Measurements from ENCODE around the gene MAS1.
"Not testable (repeated sequence)": the region's sequence is repeated elsewhere in the genome, so short reads cannot be mapped to it uniquely, and the experiment has no call there.

MAS1 gene

GRCh38 chr6:159890792-159891191, at the start of gene MAS1:
Gene MAS1, plus strand, starts transcription at chr6:159890988. Its CDS starts 15,968 bp downstream, at chr6:159906956.
- in situ Hi-C loops (cut with MboI; ENCODE audit: low sequenced_read_pairs), result no loop called here

GRCh38 chr6:159842035-159842434, 48.8 kb upstream of the MAS1 start:
- in situ Hi-C loops (cut with MboI; ENCODE audit: low sequenced_read_pairs), result no loop called here

- in situ Hi-C loops (cut with MboI; ENCODE audit: low sequenced_read_pairs), result no loop called here
Observed at GRCh38 chr6:159844737-159845645, 45.8 kb upstream of the MAS1 start.

- in situ Hi-C loops (cut with MboI; ENCODE audit: low sequenced_read_pairs), result not testable (repeated sequence)
Observed at GRCh38 chr6:159848552-159848951, 42.2 kb upstream of the MAS1 start.

- in situ Hi-C loops (cut with MboI; ENCODE audit: low sequenced_read_pairs), result not testable (repeated sequence)
Observed at GRCh38 chr6:159849851-159850250, 40.9 kb upstream of the MAS1 start.

GRCh38 chr6:159852877-159853276, 37.9 kb upstream of the MAS1 start:
- in situ Hi-C loops (cut with MboI; ENCODE audit: low sequenced_read_pairs), result no loop called here

GRCh38 chr6:159853754-159854153, 37.0 kb upstream of the MAS1 start:
- in situ Hi-C loops (cut with MboI; ENCODE audit: low sequenced_read_pairs), result no loop called here

- in situ Hi-C loops (cut with MboI; ENCODE audit: low sequenced_read_pairs), result no loop called here
Observed at GRCh38 chr6:159854959-159855358, 35.8 kb upstream of the MAS1 start.

GRCh38 chr6:159858259-159858658, 32.5 kb upstream of the MAS1 start:
- in situ Hi-C loops (cut with MboI; ENCODE audit: low sequenced_read_pairs), result no loop called here

- in situ Hi-C loops (cut with MboI; ENCODE audit: low sequenced_read_pairs), result loop anchor here (10.0 kb wide), 1 partner anchor 594 kb away; no protein-coding TSS in a partner anchor
Observed at GRCh38 chr6:159860482-159860881, 30.3 kb upstream of the MAS1 start.

GRCh38 chr6:159862103-159862502, 28.7 kb upstream of the MAS1 start:
- in situ Hi-C loops (cut with MboI; ENCODE audit: low sequenced_read_pairs), result loop anchor here (10.0 kb wide), 1 partner anchor 593 kb away; no protein-coding TSS in a partner anchor

GRCh38 chr6:159863341-159863740, 27.4 kb upstream of the MAS1 start:
- in situ Hi-C loops (cut with MboI; ENCODE audit: low sequenced_read_pairs), result loop anchor here (10.0 kb wide), 1 partner anchor 591 kb away; no protein-coding TSS in a partner anchor

GRCh38 chr6:159865226-159865920, 25.4 kb upstream of the MAS1 start:
- in situ Hi-C loops (cut with MboI; ENCODE audit: low sequenced_read_pairs), result loop anchor here (10.0 kb wide), 1 partner anchor 589 kb away; no protein-coding TSS in a partner anchor

- in situ Hi-C loops (cut with MboI; ENCODE audit: low sequenced_read_pairs), result loop anchor here (10.0 kb wide), 1 partner anchor 588 kb away; no protein-coding TSS in a partner anchor
Observed at GRCh38 chr6:159866286-159867247, 24.2 kb upstream of the MAS1 start.

- in situ Hi-C loops (cut with MboI; ENCODE audit: low sequenced_read_pairs), result no loop called here
Observed at GRCh38 chr6:159871241-159871640, 19.5 kb upstream of the MAS1 start.

- in situ Hi-C loops (cut with MboI; ENCODE audit: low sequenced_read_pairs), result no loop called here
Observed at GRCh38 chr6:159871906-159872305, 18.9 kb upstream of the MAS1 start.

- in situ Hi-C loops (cut with MboI; ENCODE audit: low sequenced_read_pairs), result no loop called here
Observed at GRCh38 chr6:159874435-159874834, 16.4 kb upstream of the MAS1 start.

GRCh38 chr6:159875194-159875593, 15.6 kb upstream of the MAS1 start:
- in situ Hi-C loops (cut with MboI; ENCODE audit: low sequenced_read_pairs), result no loop called here

- in situ Hi-C loops (cut with MboI; ENCODE audit: low sequenced_read_pairs), result no loop called here
Observed at GRCh38 chr6:159876242-159876641, 14.5 kb upstream of the MAS1 start.

- in situ Hi-C loops (cut with MboI; ENCODE audit: low sequenced_read_pairs), result no loop called here
Observed at GRCh38 chr6:159877256-159877808, 13.5 kb upstream of the MAS1 start.
